Breast epithelium (tissue), 4 donors: ENCODE results near the gene ZNF140. TPM values are rescaled to one million over a fixed set of nuclear protein-coding genes. Genes with fewer than 3 reads are reported as not detected.

Experiments
- DNase-seq, 2 donors: peaks; one replicate each; pipeline ENCODE4 v3.0.0-alpha.2; 2019; ENCODE audit warnings: low spot score in 2 of 2
- H3K27ac ChIP-seq, 2 donors: fragments of 200-600 bp; sonication (generic) in 1 of 2; one replicate each; pipeline ENCODE4 v1.5.1; 2016 to 2019; ENCODE audit warnings: mild to moderate bottlenecking in 1 of 2
- H3K27me3 ChIP-seq, 2 donors: fragments of 200-600 bp; sonication (generic) in 1 of 2; one replicate each; pipeline versions ENCODE4 v1.5.1 to v1.6.0; 2017 to 2019; ENCODE audit warnings: control low read depth in 1 of 2, mild to moderate bottlenecking in 1 of 2
- H3K36me3 ChIP-seq: fragments of 200-600 bp; one replicate; pipeline ENCODE4 v1.5.1; 2019
- H3K4me1 ChIP-seq, 2 donors: fragments of 200-600 bp; sonication (generic); one replicate each; pipeline ENCODE4 v1.5.1; 2016 to 2019; ENCODE audit warnings: control low read depth in 1 of 2
- H3K4me3 ChIP-seq, 3 donors: fragments of 200-600 bp; sonication (generic); 1 replicate in 2 of 3; 2 replicates in 1 of 3; pipeline ENCODE4 v1.5.1; 2016 to 2019; ENCODE audit warnings: mild to moderate bottlenecking in 3 of 3, moderate library complexity in 2 of 3
- H3K9me3 ChIP-seq, 2 donors: fragments of 200-600 bp; sonication (generic) in 1 of 2; one replicate each; pipeline ENCODE4 v1.5.1; 2016 to 2019; ENCODE audit warnings: control low read depth in 1 of 2
- CTCF ChIP-seq, 3 donors: fragments of 450-650 bp; IDR thresholded peaks; one replicate each; pipeline ENCODE4 v1.5.1; 2016 to 2017; ENCODE audit warnings: antibody characterized with exemption in 3 of 3, mild to moderate bottlenecking in 3 of 3, moderate library complexity in 3 of 3
- POLR2A ChIP-seq: fragments of 450-650 bp; IDR thresholded peaks from one replicate; pipeline ENCODE4 v1.6.1; 2016; ENCODE audit warnings: antibody characterized with exemption, mild to moderate bottlenecking, moderate library complexity
- POLR2AphosphoS5 ChIP-seq, 3 donors: sonication (generic); formaldehyde crosslinking; IDR thresholded peaks; one replicate each; pipeline ENCODE4 v1.6.1; 2017; ENCODE audit warnings: antibody characterized with exemption in 3 of 3
- intact Hi-C: fragments of 100-400 bp; cut with DNase I; formaldehyde crosslinking; loops from one replicate; pipeline ENCODE4 v1.15.1; 2023; ENCODE audit warnings: low total_unique reads
- total RNA-seq, 3 donors: library from RNA; depleted of rRNA; stranded (reverse); fragments of >200 nt; gene quantifications; one replicate each; pipeline ENCODE4 v1.1.0, GENCODE V29; 2016

Gene ZNF140
- total RNA-seq, 3 donors from 2014 or later: 9.3 to 34.5 (median 22.3) TPM

DNA sequence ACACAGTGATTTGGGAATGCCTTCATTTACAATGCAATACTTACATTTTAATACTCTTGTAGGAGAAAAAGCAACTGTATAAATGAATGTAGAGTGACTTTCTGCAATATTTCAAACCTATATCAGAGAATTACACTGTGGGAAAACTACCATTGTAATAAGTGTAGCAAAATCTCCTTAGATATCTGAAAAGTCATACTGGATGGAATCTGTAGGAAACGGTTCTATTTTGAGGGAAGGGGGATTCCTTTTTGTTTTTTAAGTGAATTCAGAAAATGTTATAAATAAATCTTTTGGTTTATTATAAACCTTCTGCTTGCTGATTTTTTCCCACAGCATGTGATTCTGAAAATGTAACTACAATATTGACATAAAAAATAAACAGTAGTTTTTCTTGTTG, 26.4 kb downstream of the ZNF140 start:
- Histone ChIP-seq H3K27me3 (no peaks in the 10 kb centered on the region), H3K9me3 (peaks cover 96 to 100% of the 10 kb centered on the region in 2 donors), H3K36me3 (peaks cover 30% of the 10 kb centered on the region), H3K27ac (no peak overlapping the region), H3K4me3 (no peak overlapping the region), H3K4me1 (no peaks in the 10 kb centered on the region)
- intact Hi-C loops: no loop called here
- no peak for TF ChIP-seq CTCF (IDR thresholded peaks at IDR 0.05)
- TF ChIP-seq POLR2A: no peak
- no peak for TF ChIP-seq POLR2AphosphoS5 (IDR thresholded peaks at IDR 0.05)
- DNase-seq: no peak

GRCh38 chr12:133108150-133108549, 27.4 kb downstream of the ZNF140 start:
- Histone ChIP-seq H3K36me3 (peaks cover 24% of the 10 kb centered on the region), H3K9me3 (peaks cover 95 to 100% of the 10 kb centered on the region in 2 donors), H3K27me3 (no peaks in the 10 kb centered on the region), H3K4me1 (no peaks in the 10 kb centered on the region), H3K27ac (no peak overlapping the region), H3K4me3 (no peak overlapping the region)
- no peak for TF ChIP-seq POLR2A
- TF ChIP-seq POLR2AphosphoS5 (IDR thresholded peaks at IDR 0.05): no peak
- no peak for TF ChIP-seq CTCF (IDR thresholded peaks at IDR 0.05)
- intact Hi-C loops: no loop called here
- DNase-seq: no peak

DNA sequence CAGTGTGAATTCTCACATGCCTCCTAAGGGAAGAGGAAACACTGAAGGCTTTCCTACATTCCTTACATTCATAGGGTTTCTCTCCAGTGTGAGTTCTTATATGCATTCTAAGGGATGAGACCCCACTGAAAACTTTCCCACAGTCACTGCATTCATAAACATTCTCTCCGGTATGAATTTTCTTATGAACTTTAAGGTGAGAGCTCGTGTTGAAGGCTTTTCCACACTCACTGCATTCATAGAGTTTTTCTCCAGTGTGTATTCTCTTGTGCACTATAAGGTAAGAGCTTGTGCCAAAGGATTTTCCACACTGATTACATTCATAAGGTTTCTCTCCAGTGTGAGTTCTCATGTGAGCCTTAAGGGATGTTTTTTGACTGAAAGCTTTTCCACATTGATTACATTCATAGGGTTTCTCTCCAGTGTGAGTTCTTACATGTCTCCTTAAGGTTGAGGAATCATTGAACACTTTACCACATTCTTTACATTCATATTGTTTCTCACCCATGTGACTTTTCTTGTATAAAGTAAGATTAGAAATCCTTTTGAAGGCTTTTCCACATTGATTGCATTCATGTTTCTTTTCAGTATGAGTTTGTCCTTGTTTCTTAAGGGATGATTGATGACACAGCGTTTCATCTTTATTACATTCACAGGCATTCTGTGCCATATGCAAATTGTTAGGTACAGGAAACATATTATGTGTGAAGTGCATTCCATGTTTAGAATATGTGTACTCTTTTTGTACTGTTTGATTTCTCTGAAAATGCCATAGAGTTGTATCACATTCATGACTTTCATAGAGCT, 39.9 kb downstream of the ZNF140 start:
- no peaks in the 10 kb centered on the region for H3K4me1 ChIP-seq
- no peak overlapping the region for H3K4me3 ChIP-seq
- no peak for DNase-seq
- H3K27ac ChIP-seq: no peak overlapping the region
- peaks cover 97 to 100% of the 10 kb centered on the region in 2 donors for H3K9me3 ChIP-seq
- no peak for TF ChIP-seq POLR2AphosphoS5 (IDR thresholded peaks at IDR 0.05)
- TF ChIP-seq POLR2A: no peak
- no peak for TF ChIP-seq CTCF (IDR thresholded peaks at IDR 0.05)
- intact Hi-C loops: loop anchor here (2.0 kb wide), 1 partner anchor 78 kb away; no protein-coding TSS in a partner anchor
- no peaks in the 10 kb centered on the region for H3K27me3 ChIP-seq
- peaks cover 9% of the 10 kb centered on the region for H3K36me3 ChIP-seq

DNA sequence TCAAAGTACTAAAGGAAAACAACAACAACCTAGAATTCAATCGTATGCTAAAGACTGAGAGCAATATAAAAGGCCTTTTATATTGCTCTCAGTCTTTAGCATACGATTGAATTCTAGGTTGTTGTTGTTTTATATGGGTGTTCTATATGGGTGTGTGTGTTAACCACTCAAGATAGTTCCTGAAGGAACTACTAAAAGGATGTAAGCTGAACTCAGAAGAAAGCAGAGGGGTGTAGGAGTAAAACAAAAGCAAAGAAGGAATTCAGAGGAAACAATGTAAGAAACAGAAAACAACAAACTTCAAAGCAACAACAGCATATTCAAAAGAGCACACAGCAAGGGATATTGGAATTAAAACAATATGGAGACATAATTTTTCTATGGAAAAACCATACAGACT, 44.0 kb downstream of the ZNF140 start:
- H3K9me3 ChIP-seq: peaks cover 87 to 89% of the 10 kb centered on the region in 2 donors
- intact Hi-C loops: no loop called here
- H3K27me3 ChIP-seq: no peaks in the 10 kb centered on the region
- DNase-seq: no peak
- no peak overlapping the region for H3K27ac ChIP-seq
- H3K4me1 ChIP-seq: no peaks in the 10 kb centered on the region
- TF ChIP-seq POLR2A (no peak), POLR2AphosphoS5 (IDR thresholded peaks at IDR 0.05) (no peak), CTCF (IDR thresholded peaks at IDR 0.05) (no peak)
- H3K4me3 ChIP-seq: no peak overlapping the region
- H3K36me3 ChIP-seq: peaks cover 9% of the 10 kb centered on the region

DNA sequence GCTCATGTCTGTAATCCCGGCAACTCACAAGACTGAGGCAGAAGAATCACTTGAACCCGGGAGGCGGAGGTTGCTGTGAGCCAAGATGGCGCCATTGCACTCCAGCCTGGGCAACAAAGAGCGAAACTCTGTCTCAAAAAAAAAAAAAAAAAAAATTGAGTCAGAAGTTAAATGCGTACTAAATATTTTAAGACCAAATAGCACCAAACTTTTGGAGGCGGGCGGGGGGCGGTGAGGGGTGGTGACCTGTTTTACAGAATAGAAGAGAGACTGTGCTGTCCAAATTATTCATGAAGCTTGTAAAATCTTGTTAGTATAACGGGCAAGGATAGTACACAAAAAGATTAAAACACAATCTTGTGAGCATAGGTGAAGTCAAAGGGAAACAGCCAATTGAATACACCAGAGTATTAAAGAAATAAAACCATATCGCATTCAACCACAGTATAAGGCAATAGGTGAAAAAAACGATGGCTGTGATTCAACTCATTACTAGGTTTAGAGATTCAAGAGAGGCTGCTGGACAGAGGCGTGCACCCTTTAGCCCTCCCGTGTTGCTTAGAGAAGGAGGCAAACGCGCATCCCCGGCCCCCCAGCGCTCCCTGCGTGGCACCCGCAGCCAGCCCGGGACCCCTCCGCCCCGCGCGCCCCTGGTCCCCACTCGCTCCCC, 48.8 kb downstream of the ZNF140 start:
- Histone ChIP-seq H3K36me3 (peaks cover 9% of the 10 kb centered on the region), H3K4me1 (no peaks in the 10 kb centered on the region), H3K9me3 (peaks cover 56 to 62% of the 10 kb centered on the region in 2 donors), H3K27me3 (no peaks in the 10 kb centered on the region), H3K4me3 (peak overlapping the region; percentile 79 to 95 (median 86)), H3K27ac (peak overlapping the region; percentile 96 to 98)
- no peak for DNase-seq
- intact Hi-C loops: no loop called here
- TF ChIP-seq POLR2A: no peak
- TF ChIP-seq POLR2AphosphoS5 (IDR thresholded peaks at IDR 0.05): no peak
- no peak for TF ChIP-seq CTCF (IDR thresholded peaks at IDR 0.05)
